ENCODE data around the gene IREB2. TPM values are rescaled to one million over a fixed set of nuclear protein-coding genes. Genes with fewer than 3 reads are reported as not detected.

Gene IREB2
- total RNA-seq, 1 experiment from 2014 or later = 89.5 TPM

DNA sequence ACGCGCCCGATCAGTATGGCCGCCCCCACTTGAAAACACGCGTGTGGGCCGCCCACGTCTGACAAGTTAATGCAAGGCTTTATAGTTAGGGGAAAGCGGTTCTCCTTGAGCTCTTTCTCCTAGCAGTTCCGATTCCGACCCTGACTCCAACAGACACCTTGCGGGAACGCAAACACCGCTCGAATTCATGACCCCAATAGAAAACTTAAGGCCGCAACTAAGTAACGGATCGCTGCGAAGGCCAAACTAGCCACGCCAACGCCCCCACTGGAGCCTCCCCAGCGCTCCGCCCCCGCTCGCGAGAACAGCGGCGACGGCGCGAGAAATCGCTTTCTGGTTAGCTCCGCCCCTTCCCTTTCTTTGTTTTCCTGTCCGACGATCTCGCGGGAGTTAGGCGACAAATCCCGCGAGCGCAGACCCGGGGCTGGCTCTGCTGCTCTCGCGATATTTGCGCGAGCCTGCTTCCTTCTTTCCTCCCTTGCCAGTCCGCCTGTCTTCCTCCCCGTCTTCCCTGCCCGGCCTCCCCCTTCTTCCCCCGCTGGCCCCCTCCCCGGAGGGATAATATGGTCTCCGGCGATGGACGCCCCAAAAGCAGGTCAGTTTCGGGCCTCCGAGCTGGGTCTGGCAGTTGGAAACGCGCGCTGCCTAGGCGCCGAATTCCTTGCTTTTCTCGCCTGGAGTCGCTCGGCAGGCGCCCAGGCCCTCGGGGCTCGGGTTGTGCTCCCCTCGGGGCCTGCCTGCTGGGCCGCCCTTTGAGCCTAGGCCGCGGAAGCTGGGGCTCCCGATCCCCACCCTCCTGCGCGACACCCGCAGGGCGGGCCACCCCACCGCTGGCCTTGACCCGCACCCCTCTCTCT is at the start of gene IREB2 (continued):
- TF ChIP-seq ZNF138 (CRISPR knock-in tag; conservative IDR thresholded peaks at IDR 0.05) (no peak), HMGA2 (CRISPR knock-in tag; IDR thresholded peaks at IDR 0.05) (no peak), ETV6 (CRISPR knock-in tag; IDR thresholded peaks at IDR 0.05) (peak; percentile 44; the same call in 1 of the 2 replicates), NR1H2 (CRISPR knock-in tag; IDR thresholded peaks at IDR 0.05) (no peak), SOX15 (CRISPR knock-in tag; IDR thresholded peaks at IDR 0.05) (no peak), OVOL2 (CRISPR knock-in tag; IDR thresholded peaks at IDR 0.05; ENCODE audit: borderline replicate concordance) (no peak), ZNF425 (CRISPR knock-in tag; conservative IDR thresholded peaks at IDR 0.05) (no peak), KAT7 (CRISPR knock-in tag; IDR thresholded peaks at IDR 0.05; ENCODE audit: borderline replicate concordance) (no peak), ZSCAN18 (CRISPR knock-in tag; IDR thresholded peaks at IDR 0.05) (no peak)
- TF ChIP-seq, protein P1, sequence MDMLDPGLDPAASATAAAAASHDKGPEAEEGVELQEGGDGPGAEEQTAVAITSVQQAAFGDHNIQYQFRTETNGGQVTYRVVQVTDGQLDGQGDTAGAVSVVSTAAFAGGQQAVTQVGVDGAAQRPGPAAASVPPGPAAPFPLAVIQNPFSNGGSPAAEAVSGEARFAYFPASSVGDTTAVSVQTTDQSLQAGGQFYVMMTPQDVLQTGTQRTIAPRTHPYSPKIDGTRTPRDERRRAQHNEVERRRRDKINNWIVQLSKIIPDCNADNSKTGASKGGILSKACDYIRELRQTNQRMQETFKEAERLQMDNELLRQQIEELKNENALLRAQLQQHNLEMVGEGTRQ (CRISPR knock-in tag; IDR thresholded peaks at IDR 0.05) = no peak
- TF ChIP-seq, protein P2, sequence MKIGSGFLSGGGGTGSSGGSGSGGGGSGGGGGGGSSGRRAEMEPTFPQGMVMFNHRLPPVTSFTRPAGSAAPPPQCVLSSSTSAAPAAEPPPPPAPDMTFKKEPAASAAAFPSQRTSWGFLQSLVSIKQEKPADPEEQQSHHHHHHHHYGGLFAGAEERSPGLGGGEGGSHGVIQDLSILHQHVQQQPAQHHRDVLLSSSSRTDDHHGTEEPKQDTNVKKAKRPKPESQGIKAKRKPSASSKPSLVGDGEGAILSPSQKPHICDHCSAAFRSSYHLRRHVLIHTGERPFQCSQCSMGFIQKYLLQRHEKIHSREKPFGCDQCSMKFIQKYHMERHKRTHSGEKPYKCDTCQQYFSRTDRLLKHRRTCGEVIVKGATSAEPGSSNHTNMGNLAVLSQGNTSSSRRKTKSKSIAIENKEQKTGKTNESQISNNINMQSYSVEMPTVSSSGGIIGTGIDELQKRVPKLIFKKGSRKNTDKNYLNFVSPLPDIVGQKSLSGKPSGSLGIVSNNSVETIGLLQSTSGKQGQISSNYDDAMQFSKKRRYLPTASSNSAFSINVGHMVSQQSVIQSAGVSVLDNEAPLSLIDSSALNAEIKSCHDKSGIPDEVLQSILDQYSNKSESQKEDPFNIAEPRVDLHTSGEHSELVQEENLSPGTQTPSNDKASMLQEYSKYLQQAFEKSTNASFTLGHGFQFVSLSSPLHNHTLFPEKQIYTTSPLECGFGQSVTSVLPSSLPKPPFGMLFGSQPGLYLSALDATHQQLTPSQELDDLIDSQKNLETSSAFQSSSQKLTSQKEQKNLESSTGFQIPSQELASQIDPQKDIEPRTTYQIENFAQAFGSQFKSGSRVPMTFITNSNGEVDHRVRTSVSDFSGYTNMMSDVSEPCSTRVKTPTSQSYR (CRISPR knock-in tag; IDR thresholded peaks at IDR 0.05) = no peak
- TF ChIP-seq, protein P3, sequence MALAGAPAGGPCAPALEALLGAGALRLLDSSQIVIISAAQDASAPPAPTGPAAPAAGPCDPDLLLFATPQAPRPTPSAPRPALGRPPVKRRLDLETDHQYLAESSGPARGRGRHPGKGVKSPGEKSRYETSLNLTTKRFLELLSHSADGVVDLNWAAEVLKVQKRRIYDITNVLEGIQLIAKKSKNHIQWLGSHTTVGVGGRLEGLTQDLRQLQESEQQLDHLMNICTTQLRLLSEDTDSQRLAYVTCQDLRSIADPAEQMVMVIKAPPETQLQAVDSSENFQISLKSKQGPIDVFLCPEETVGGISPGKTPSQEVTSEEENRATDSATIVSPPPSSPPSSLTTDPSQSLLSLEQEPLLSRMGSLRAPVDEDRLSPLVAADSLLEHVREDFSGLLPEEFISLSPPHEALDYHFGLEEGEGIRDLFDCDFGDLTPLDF (CRISPR knock-in tag; IDR thresholded peaks at IDR 0.05) = no peak
- TF ChIP-seq, protein P4, sequence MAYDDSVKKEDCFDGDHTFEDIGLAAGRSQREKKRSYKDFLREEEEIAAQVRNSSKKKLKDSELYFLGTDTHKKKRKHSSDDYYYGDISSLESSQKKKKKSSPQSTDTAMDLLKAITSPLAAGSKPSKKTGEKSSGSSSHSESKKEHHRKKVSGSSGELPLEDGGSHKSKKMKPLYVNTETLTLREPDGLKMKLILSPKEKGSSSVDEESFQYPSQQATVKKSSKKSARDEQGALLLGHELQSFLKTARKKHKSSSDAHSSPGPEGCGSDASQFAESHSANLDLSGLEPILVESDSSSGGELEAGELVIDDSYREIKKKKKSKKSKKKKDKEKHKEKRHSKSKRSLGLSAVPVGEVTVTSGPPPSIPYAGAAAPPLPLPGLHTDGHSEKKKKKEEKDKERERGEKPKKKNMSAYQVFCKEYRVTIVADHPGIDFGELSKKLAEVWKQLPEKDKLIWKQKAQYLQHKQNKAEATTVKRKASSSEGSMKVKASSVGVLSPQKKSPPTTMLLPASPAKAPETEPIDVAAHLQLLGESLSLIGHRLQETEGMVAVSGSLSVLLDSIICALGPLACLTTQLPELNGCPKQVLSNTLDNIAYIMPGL (CRISPR knock-in tag; IDR thresholded peaks at IDR 0.05) = peak; percentile 89

DNA sequence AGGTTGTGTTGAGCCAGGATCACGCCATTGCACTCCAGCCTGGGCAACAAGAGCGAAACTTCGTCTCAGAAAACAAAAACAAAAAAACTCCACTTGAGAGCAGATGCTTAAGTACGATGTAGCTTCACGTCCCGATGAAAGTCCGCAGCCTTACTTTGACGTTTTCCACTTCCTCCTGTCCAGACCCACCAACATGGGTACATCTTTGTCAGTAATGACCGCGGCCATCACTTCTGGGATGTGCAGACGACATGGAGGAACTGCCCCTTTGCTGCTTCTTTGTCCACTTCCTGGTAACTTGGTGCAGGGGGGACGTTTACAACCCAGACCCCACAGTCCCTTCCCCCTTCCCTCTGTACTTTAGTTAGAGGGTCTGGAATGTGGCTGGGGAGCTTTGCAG is 49.2 kb upstream of the IREB2 start:
- ChIA-PET POLR2A (interaction anchor here (0.6 kb wide), 1 partner anchor 191 kb away, joined by 3 read pairs; no protein-coding TSS in a partner anchor), CTCF (interaction anchor here (1.2 to 6.5 kb wide), 4 partner anchors 8 to 34 kb away, joined by 3 to 30 read pairs (median 6); no protein-coding TSS in a partner anchor)
- peaks cover 65% of the 10 kb centered on the region for H3K4me1 Mint-ChIP-seq
- peaks cover 7% of the 10 kb centered on the region for H3K9me3 Mint-ChIP-seq
- H3K27me3 Mint-ChIP-seq (ENCODE audit: low read depth) = peaks cover 21% of the 10 kb centered on the region
- TF ChIP-seq, protein P5, sequence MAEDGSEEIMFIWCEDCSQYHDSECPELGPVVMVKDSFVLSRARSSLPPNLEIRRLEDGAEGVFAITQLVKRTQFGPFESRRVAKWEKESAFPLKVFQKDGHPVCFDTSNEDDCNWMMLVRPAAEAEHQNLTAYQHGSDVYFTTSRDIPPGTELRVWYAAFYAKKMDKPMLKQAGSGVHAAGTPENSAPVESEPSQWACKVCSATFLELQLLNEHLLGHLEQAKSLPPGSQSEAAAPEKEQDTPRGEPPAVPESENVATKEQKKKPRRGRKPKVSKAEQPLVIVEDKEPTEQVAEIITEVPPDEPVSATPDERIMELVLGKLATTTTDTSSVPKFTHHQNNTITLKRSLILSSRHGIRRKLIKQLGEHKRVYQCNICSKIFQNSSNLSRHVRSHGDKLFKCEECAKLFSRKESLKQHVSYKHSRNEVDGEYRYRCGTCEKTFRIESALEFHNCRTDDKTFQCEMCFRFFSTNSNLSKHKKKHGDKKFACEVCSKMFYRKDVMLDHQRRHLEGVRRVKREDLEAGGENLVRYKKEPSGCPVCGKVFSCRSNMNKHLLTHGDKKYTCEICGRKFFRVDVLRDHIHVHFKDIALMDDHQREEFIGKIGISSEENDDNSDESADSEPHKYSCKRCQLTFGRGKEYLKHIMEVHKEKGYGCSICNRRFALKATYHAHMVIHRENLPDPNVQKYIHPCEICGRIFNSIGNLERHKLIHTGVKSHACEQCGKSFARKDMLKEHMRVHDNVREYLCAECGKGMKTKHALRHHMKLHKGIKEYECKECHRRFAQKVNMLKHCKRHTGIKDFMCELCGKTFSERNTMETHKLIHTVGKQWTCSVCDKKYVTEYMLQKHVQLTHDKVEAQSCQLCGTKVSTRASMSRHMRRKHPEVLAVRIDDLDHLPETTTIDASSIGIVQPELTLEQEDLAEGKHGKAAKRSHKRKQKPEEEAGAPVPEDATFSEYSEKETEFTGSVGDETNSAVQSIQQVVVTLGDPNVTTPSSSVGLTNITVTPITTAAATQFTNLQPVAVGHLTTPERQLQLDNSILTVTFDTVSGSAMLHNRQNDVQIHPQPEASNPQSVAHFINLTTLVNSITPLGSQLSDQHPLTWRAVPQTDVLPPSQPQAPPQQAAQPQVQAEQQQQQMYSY (CRISPR knock-in tag; IDR thresholded peaks at IDR 0.05) = peak; percentile 75
- no peak for TF ChIP-seq IRF2 (CRISPR knock-in tag; IDR thresholded peaks at IDR 0.05; ENCODE audit: borderline replicate concordance, low read depth)
- H3K4me3 Mint-ChIP-seq = no peak overlapping the region
- no peak for DNase-seq (ENCODE audit: low spot score)
- ATAC-seq = peak; percentile 10; the same call in 1 of the 2 replicates
- H3K36me3 Mint-ChIP-seq = no peaks in the 10 kb centered on the region
- no peak overlapping the region for H3K27ac Mint-ChIP-seq

Measured in WTC11 (cell line).